ENCODE data around the gene MDM2. TPM values are rescaled to one million over a fixed set of nuclear protein-coding genes. Genes with fewer than 3 reads are reported as not detected.

MDM2 gene
- polyA plus RNA-seq, result 19.6 TPM

DNA sequence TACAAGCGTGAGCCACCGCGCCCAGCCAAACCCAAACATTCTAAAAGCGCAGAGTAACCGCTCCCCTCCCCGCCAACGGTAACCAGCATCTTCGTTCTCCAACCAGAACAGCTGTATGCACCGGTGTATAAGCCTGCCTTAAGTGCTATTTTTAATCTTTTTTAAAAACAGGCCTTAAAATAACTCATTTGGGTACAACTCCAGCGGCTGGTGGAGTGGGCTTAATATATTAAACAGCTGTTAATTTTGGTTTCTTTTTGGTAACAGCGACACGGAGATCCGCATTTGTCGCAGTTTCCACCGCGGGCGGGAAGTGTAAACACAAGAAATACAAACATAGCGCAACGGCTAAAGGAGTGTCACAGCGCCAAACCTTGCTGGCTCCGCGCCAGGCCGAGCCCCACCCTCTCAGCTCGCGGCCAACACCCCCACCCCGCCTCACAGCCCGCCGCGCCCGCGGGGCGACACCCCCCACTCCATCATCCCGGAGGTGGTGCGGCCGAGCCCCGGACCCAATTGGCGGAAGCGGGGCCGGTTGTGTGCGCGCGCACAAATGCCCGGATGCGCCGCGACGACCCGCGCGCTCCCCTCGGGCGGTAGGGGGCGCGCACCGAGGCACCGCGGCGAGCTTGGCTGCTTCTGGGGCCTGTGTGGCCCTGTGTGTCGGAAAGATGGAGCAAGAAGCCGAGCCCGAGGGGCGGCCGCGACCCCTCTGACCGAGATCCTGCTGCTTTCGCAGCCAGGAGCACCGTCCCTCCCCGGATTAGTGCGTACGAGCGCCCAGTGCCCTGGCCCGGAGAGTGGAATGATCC, at the start of gene MDM2:
Gene MDM2 (plus strand): TSS at position 602 of the 812 bp plus-strand sequence. CDS start 301 bp downstream, outside the sequence.
- Mint-ChIP-seq H3K9me3 (no peaks in the 10 kb centered on the region), H3K27ac (peak within 1 kb of the TSS; percentile 96 to 100 (median 98)), H3K4me1 (peaks cover 7 to 19% (median 7%) of the 10 kb centered on the region in 3 donors), H3K36me3 (no peaks in the 10 kb centered on the region), H3K27me3 (no peaks in the 10 kb centered on the region), H3K4me3 (peak within 1 kb of the TSS; percentile 93 to 99 (median 96))

GRCh38 chr12:68759852-68760251, 48.1 kb upstream of the MDM2 start:
- no peak overlapping the region for H3K4me3 Mint-ChIP-seq
- no peak overlapping the region for H3K27ac Mint-ChIP-seq
- H3K4me1 Mint-ChIP-seq, result peaks cover 0 to 4% (median 0%) of the 10 kb centered on the region in 3 donors
- H3K9me3 Mint-ChIP-seq, result no peaks in the 10 kb centered on the region
- H3K27me3 Mint-ChIP-seq, result no peaks in the 10 kb centered on the region
- H3K36me3 Mint-ChIP-seq, result peaks cover 9% of the 10 kb centered on the region

DNA sequence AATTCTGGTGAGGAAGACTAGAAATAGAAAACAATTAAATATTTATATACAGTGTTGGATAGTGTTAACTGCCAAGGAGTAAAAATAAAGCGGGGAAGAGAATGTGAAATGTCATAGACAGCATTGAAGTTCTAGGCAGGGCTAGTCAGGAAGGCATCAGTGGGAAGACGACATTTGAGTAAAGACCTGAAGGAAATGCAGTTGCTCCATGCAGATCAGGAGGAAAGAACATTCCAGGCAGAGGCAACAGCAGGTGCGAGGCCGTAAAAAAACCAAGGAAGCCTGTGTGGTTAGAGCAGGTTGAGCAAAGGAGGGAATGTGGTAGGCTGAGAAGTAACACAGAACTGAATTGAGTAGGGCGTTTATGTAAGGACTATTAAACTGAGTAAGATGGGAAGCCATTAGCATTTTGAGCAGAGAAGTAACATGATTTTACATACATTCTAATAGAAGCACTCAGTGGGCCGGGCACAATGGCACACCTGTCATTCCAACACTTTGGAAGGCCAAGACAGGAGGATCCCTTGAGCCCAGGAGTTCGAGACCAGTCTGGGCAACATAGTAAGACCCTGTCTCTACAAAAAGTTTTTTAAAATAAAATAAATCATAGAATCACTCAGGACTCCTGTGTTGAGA, 47.1 kb upstream of the MDM2 start:
- H3K4me3 Mint-ChIP-seq, result no peak overlapping the region
- H3K27me3 Mint-ChIP-seq, result no peaks in the 10 kb centered on the region
- H3K36me3 Mint-ChIP-seq, result peaks cover 7% of the 10 kb centered on the region
- no peaks in the 10 kb centered on the region for H3K9me3 Mint-ChIP-seq
- no peak overlapping the region for H3K27ac Mint-ChIP-seq
- peaks cover 0 to 4% (median 0%) of the 10 kb centered on the region in 3 donors for H3K4me1 Mint-ChIP-seq

DNA sequence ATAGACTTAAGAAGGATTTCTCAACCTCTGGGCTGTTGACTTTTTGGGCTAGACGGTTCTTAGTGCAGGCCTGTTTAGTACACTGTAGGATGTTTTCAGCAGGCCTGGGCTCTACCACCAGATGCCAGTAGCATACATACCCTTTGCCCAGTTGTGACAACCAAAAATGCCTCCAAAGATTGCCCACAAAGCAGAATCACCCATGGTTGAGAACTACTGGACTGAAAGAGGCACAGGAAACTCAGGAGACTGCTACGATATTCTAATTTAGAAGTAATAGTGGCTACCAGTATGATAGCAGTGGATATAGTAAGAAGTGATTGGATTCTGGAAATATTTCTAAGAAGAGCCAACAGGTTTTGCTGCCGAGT, 46.5 kb upstream of the MDM2 start:
- Mint-ChIP-seq H3K4me3 (no peak overlapping the region), H3K4me1 (peaks cover 0 to 4% (median 0%) of the 10 kb centered on the region in 3 donors), H3K9me3 (no peaks in the 10 kb centered on the region), H3K36me3 (peaks cover 5% of the 10 kb centered on the region), H3K27me3 (no peaks in the 10 kb centered on the region), H3K27ac (no peak overlapping the region)

DNA sequence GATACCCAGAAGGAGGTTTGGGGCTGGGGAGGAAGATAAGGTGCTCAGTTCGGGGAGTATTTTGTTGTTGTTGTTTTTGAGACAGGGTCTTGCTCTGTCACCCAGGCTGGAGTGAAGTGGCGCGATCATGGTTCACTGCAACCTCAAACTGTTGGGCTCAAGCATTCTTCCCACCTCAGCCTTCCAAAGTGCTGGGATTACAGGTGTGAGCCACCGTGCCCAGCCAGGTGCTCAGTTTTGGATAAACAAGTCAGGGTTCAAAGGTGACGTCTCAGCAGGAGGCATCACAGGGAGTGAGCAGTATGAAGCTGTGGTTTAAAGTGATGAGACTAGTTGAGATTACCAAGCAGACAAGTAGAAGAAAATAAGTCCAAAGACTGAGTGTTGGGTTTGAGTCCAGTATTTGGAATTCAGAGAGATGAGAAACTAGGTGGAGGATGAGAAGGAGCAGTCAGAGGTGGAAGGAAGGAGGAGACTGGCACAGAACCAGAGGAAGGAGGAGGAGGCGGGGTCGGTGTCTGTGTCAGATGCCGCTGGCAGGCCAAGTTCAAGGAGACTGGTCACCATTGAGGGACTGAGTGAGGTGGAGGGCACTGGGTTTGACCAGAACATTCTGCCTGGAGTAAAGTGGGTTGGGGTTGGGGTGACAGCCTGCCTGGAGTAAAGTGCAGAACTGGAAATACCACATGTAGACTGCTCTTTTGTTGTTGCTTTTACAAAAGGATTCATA, 45.9 kb upstream of the MDM2 start:
- Mint-ChIP-seq H3K27me3 (no peaks in the 10 kb centered on the region), H3K27ac (peak overlapping the region in 1 of 3 donors; percentile 86), H3K4me1 (peaks cover 0 to 4% (median 0%) of the 10 kb centered on the region in 3 donors), H3K36me3 (peaks cover 4% of the 10 kb centered on the region), H3K9me3 (no peaks in the 10 kb centered on the region), H3K4me3 (no peak overlapping the region)

DNA sequence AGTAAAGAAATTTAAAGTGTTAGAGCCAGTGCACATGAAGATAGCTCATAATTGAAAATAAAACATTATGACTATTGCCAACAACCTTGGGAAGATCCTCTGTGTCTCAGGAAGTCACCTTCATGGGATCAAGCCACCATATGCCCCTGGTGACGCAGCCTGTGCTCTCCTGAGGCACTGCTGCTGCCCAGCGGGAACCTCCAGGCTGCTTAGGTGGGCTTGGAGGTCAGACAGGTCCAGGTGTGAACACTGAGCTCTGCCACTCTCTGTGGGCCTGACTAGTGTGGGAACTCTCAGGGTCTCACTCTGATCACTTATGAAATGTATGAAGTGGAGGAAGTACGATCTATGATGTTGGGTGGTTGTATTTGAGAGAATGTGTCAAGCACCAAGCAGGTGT, 45.3 kb upstream of the MDM2 start:
- H3K27ac Mint-ChIP-seq, result no peak overlapping the region
- no peak overlapping the region for H3K4me3 Mint-ChIP-seq
- H3K36me3 Mint-ChIP-seq, result peaks cover 4% of the 10 kb centered on the region
- H3K4me1 Mint-ChIP-seq, result peaks cover 0 to 4% (median 0%) of the 10 kb centered on the region in 3 donors
- no peaks in the 10 kb centered on the region for H3K27me3 Mint-ChIP-seq
- H3K9me3 Mint-ChIP-seq, result no peaks in the 10 kb centered on the region

- no peaks in the 10 kb centered on the region for H3K9me3 Mint-ChIP-seq
- H3K4me1 Mint-ChIP-seq, result peaks cover 3 to 7% (median 7%) of the 10 kb centered on the region in 3 donors
- peaks cover 2% of the 10 kb centered on the region for H3K36me3 Mint-ChIP-seq
- no peak overlapping the region for H3K27ac Mint-ChIP-seq
- H3K4me3 Mint-ChIP-seq, result no peak overlapping the region
- no peaks in the 10 kb centered on the region for H3K27me3 Mint-ChIP-seq
Observed at GRCh38 chr12:68765696-68766095, 42.3 kb upstream of the MDM2 start.

- Mint-ChIP-seq H3K9me3 (no peaks in the 10 kb centered on the region), H3K27me3 (no peaks in the 10 kb centered on the region), H3K4me3 (no peak overlapping the region), H3K4me1 (peaks cover 6 to 12% (median 11%) of the 10 kb centered on the region in 3 donors), H3K27ac (no peak overlapping the region), H3K36me3 (peaks cover 2% of the 10 kb centered on the region)
Observed at GRCh38 chr12:68766646-68767045, 41.3 kb upstream of the MDM2 start.

GRCh38 chr12:68767191-68767590, 40.8 kb upstream of the MDM2 start:
- H3K27ac Mint-ChIP-seq, result no peak overlapping the region
- no peaks in the 10 kb centered on the region for H3K9me3 Mint-ChIP-seq
- H3K27me3 Mint-ChIP-seq, result no peaks in the 10 kb centered on the region
- H3K4me3 Mint-ChIP-seq, result no peak overlapping the region
- H3K4me1 Mint-ChIP-seq, result peaks cover 6 to 12% (median 9%) of the 10 kb centered on the region in 3 donors
- H3K36me3 Mint-ChIP-seq, result peaks cover 2% of the 10 kb centered on the region

DNA sequence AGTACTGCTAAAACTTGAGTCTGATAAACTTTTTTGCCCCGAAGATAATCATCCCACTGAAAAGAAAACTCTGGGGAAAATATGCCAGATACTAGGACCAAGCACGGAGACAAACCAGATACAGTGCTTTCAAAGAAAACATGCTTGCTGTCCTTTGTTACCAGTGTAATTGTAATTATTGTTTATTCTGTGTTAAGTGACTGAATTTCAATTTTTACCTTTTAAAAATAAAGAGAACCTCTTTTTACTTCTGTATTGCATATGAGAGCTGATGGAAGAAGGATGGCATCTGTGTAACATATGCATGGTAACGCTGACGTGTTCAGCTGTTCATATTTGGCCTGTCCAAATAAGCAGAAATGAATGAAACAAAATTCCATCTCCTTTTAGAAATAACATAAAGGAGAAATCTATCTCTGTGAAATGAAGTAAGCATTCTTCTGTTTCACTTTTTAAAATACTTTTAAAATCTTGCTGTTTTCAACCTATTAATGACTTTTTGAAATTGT, 39.5 kb upstream of the MDM2 start:
- Mint-ChIP-seq H3K4me1 (peaks cover 19 to 24% (median 21%) of the 10 kb centered on the region in 3 donors), H3K36me3 (peaks cover 2% of the 10 kb centered on the region), H3K4me3 (no peak overlapping the region), H3K27ac (peak overlapping the region in 1 of 3 donors; percentile 33), H3K9me3 (no peaks in the 10 kb centered on the region), H3K27me3 (no peaks in the 10 kb centered on the region)

DNA sequence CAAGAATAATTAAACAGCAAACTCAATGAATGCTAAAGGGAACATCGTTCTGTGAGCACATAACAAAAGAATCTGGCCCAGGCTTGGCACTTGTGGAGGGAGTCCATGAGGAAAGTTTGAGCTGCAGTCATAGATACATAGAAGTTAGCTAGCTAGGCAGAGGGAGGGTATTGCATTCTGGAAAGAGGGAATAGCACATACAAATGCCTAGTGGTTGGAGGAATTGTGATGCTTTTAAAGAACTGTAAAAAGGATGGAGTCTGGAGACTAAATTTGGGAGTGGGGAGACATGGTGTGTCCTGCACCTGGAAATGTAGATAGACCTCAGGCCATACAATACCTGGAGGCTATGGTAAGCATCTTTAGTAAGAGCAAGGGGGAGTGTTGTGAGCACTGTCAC, 38.0 kb upstream of the MDM2 start:
- H3K4me1 Mint-ChIP-seq, result peaks cover 24 to 28% (median 24%) of the 10 kb centered on the region in 3 donors
- no peaks in the 10 kb centered on the region for H3K9me3 Mint-ChIP-seq
- peak overlapping the region in 2 of 3 donors; percentile 2 to 3 for H3K27ac Mint-ChIP-seq
- no peaks in the 10 kb centered on the region for H3K27me3 Mint-ChIP-seq
- no peaks in the 10 kb centered on the region for H3K36me3 Mint-ChIP-seq
- H3K4me3 Mint-ChIP-seq, result peak overlapping the region in 2 of 4 donors; percentile 18 to 39

GRCh38 chr12:68771223-68771925, 36.6 kb upstream of the MDM2 start:
- no peaks in the 10 kb centered on the region for H3K27me3 Mint-ChIP-seq
- peaks cover 24 to 28% (median 24%) of the 10 kb centered on the region in 3 donors for H3K4me1 Mint-ChIP-seq
- H3K36me3 Mint-ChIP-seq, result no peaks in the 10 kb centered on the region
- H3K9me3 Mint-ChIP-seq, result no peaks in the 10 kb centered on the region
- H3K27ac Mint-ChIP-seq, result peak overlapping the region in 1 of 3 donors; percentile 86
- H3K4me3 Mint-ChIP-seq, result peak overlapping the region in 1 of 4 donors; percentile 53

- peaks cover 24 to 28% (median 24%) of the 10 kb centered on the region in 3 donors for H3K4me1 Mint-ChIP-seq
- H3K4me3 Mint-ChIP-seq, result peak overlapping the region in 3 of 4 donors; percentile 5 to 86 (median 67)
- no peaks in the 10 kb centered on the region for H3K9me3 Mint-ChIP-seq
- H3K36me3 Mint-ChIP-seq, result no peaks in the 10 kb centered on the region
- H3K27me3 Mint-ChIP-seq, result no peaks in the 10 kb centered on the region
- peak overlapping the region; percentile 66 to 88 (median 71) for H3K27ac Mint-ChIP-seq
Observed at GRCh38 chr12:68772714-68773113, 35.3 kb upstream of the MDM2 start.

- H3K27me3 Mint-ChIP-seq, result no peaks in the 10 kb centered on the region
- H3K36me3 Mint-ChIP-seq, result no peaks in the 10 kb centered on the region
- peak overlapping the region in 2 of 3 donors; percentile 71 to 89 for H3K27ac Mint-ChIP-seq
- H3K4me1 Mint-ChIP-seq, result peaks cover 24 to 28% (median 24%) of the 10 kb centered on the region in 3 donors
- H3K4me3 Mint-ChIP-seq, result peak overlapping the region in 2 of 4 donors; percentile 5 to 29
- H3K9me3 Mint-ChIP-seq, result no peaks in the 10 kb centered on the region
Observed at GRCh38 chr12:68773582-68773981, 34.4 kb upstream of the MDM2 start.
